ENCODE results near the gene SLC47A2. TPM values are rescaled to one million over a fixed set of nuclear protein-coding genes. Genes with fewer than 3 reads are reported as not detected.

The SLC47A2 gene
- total and polyA plus RNA-seq, 2 of the 13 experiments (the other 11 are each of a cell fraction or from before 2014, with no cell fraction given) = 0.04 TPM; not detected in 1

DNA sequence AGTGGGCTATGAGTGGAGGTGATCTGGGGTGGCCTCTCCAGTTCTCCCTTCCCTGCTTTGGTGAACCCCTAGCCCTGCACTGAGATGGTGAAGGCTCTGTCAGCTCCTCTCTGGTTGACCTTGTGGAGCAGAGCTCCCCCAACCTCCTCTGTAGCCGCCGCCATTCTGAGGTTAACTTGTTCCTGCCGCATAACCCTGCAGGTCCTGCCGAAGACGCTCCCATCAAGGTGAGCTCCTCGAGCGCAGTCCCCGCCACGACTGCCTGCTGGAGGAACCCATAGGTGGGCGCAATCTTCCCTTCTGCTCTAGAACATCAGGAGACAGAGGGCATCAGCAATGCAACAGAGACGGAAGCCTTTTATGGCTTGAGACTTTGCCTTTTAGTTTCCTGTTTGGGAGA is 15.2 kb upstream of the SLC47A2 start:
- H3K27me3 ChIP-seq (ENCODE audit: control insufficient read depth in 1 of 2, insufficient read depth in 2 of 2, low read length in 2 of 2) = no peaks in the 10 kb centered on the region
- 87% methylated on average over 4 of the region's 11 CpGs for WGBS (ENCODE audit: low lambda C conversion rate)
- no peak for TF ChIP-seq MED8 (CRISPR knock-in tag; IDR thresholded peaks at IDR 0.05; ENCODE audit: insufficient replicate concordance)
- TF ChIP-seq ZNF160 (CRISPR knock-in tag; IDR thresholded peaks at IDR 0.05) = no peak
- TF ChIP-seq ZNF256 (CRISPR knock-in tag; conservative IDR thresholded peaks at IDR 0.05) = no peak
- TF ChIP-seq ZBTB8A (CRISPR knock-in tag; IDR thresholded peaks at IDR 0.05; ENCODE audit: borderline replicate concordance, low read depth) = no peak
- TF ChIP-seq STAG1 (CRISPR knock-in tag; IDR thresholded peaks at IDR 0.05) = no peak
- TF ChIP-seq ZNF567 (CRISPR knock-in tag; IDR thresholded peaks at IDR 0.05; ENCODE audit: borderline replicate concordance) = no peak
- TF ChIP-seq, protein P1, sequence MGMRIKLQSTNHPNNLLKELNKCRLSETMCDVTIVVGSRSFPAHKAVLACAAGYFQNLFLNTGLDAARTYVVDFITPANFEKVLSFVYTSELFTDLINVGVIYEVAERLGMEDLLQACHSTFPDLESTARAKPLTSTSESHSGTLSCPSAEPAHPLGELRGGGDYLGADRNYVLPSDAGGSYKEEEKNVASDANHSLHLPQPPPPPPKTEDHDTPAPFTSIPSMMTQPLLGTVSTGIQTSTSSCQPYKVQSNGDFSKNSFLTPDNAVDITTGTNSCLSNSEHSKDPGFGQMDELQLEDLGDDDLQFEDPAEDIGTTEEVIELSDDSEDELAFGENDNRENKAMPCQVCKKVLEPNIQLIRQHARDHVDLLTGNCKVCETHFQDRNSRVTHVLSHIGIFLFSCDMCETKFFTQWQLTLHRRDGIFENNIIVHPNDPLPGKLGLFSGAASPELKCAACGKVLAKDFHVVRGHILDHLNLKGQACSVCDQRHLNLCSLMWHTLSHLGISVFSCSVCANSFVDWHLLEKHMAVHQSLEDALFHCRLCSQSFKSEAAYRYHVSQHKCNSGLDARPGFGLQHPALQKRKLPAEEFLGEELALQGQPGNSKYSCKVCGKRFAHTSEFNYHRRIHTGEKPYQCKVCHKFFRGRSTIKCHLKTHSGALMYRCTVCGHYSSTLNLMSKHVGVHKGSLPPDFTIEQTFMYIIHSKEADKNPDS (CRISPR knock-in tag; IDR thresholded peaks at IDR 0.05) = no peak
- TF ChIP-seq ZNF3 (CRISPR knock-in tag; IDR thresholded peaks at IDR 0.05) = no peak
- no peak for TF ChIP-seq RAD21 (CRISPR knock-in tag; IDR thresholded peaks at IDR 0.05)
- TF ChIP-seq, protein P2, sequence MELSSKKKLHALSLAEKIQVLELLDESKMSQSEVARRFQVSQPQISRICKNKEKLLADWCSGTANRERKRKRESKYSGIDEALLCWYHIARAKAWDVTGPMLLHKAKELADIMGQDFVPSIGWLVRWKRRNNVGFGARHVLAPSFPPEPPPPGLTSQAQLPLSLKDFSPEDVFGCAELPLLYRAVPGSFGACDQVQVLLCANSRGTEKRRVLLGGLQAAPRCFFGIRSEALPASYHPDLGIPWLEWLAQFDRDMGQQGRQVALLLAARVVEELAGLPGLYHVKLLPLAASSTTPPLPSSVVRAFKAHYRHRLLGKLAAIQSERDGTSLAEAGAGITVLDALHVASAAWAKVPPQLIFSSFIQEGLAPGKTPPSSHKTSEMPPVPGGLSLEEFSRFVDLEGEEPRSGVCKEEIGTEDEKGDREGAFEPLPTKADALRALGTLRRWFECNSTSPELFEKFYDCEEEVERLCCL (CRISPR knock-in tag; IDR thresholded peaks at IDR 0.05; ENCODE audit: borderline replicate concordance) = no peak
- no peak for TF ChIP-seq ATF7-NPFF (CRISPR knock-in tag; IDR thresholded peaks at IDR 0.05; ENCODE audit: low read depth)
- TF ChIP-seq ZNF883 (CRISPR knock-in tag; IDR thresholded peaks at IDR 0.05; ENCODE audit: not compliant biosample characterization) = no peak

More for the DNA sequence above, 15.2 kb upstream of the SLC47A2 start:
- Histone ChIP-seq H3K9me3 (ENCODE audit: low read length) (no peaks in the 10 kb centered on the region), H3K4me3 (replicated peaks in 1 of 3; ENCODE audit: insufficient read depth in 1 of 3, low read depth in 2 of 3, low read length in 3 of 3) (no peak overlapping the region), H3K4me2 (ENCODE audit: low read depth, low read length) (no peak overlapping the region), H3K9ac (ENCODE audit: insufficient read depth, low read depth, low read length) (no peak overlapping the region), H2AFZ (ENCODE audit: low read length) (no peak overlapping the region), H3K4me1 (ENCODE audit: insufficient read depth, low read length) (peaks cover 91% of the 10 kb centered on the region), H4K20me1 (ENCODE audit: insufficient read depth, low read length) (no peaks in the 10 kb centered on the region), H3K36me3 (replicated peaks in 1 of 2; ENCODE audit: control insufficient read depth in 1 of 2, insufficient read depth in 2 of 2, low read length in 2 of 2) (no peaks in the 10 kb centered on the region), H3K27ac (ENCODE audit: extremely low read length, insufficient read depth, low read length) (no peak overlapping the region), H3K79me2 (ENCODE audit: insufficient read depth, low read length) (no peaks in the 10 kb centered on the region)
- ATAC-seq (no peak), FAIRE-seq (no peak), DNase-seq (ENCODE audit: low spot score) (no peak)
- ChIA-PET POLR2A (interaction anchor here (1.1 to 1.8 kb wide), 3 partner anchors 11 to 83 kb away, joined by 3 to 8 read pairs (median 5); partner anchors contain the start of gene ALDH3A2), CTCF (ENCODE audit: low intra/inter-chr PET ratio, low total read pairs) (no interaction called here)
- intact Hi-C loops (cut with micrococcal nuclease; ENCODE audit: unreplicated experiment) = no loop called here
- in situ Hi-C loops (cut with HindIII; ENCODE audit: extremely low pct_ligation_motif_present, low pct_unique_long_range_greater_than_20kb) = no loop called here
- BruUV-seq (replicated peaks) = no TSS peak
